Stimulated activated CD4-positive, alpha-beta T cell treated with anti-CD3 and anti-CD28 coated beads, Interleukin-12 subunit alpha, Interleukin-12 subunit beta, amount 100 ng/mL, for 24 hours (primary cell): ENCODE results near the gene SPINDOC.
A peak's percentile ranks its signal among the peaks of the same experiment; 100 is the strongest.

Source experiments
- DNase-seq, 2 experiments: peaks; one replicate each; pipeline ENCODE4 v3.0.0-alpha.2; 2020; ENCODE audit warnings: low read depth in 2 of 2

Gene SPINDOC

GRCh38 chr11:63834535-63835157 lies 21.4 kb downstream of the SPINDOC start:
- no peak for DNase-seq

- no peak for DNase-seq
Observed at GRCh38 chr11:63835158-63835545, 21.9 kb downstream of the SPINDOC start.

GRCh38 chr11:63837027-63837688 lies 23.9 kb downstream of the SPINDOC start:
- peak; percentile 52 to 65 for DNase-seq

- no peak for DNase-seq
Observed at GRCh38 chr11:63837739-63838138, 24.5 kb downstream of the SPINDOC start.

GRCh38 chr11:63838150-63838677 lies 25.0 kb downstream of the SPINDOC start:
- no peak for DNase-seq

- DNase-seq: peak; percentile 99
Observed at GRCh38 chr11:63838678-63839507, 25.6 kb downstream of the SPINDOC start, which contains the start of gene MARK2. Gene MARK2, plus strand, starts transcription at chr11:63839110. Its CDS starts 397 bp downstream, at chr11:63839507.

- DNase-seq: peak in 1 of 2 experiments; percentile 25
Observed at GRCh38 chr11:63839508-63840355, 26.5 kb downstream of the SPINDOC start.

GRCh38 chr11:63840356-63841060 lies 27.3 kb downstream of the SPINDOC start:
- no peak for DNase-seq

GRCh38 chr11:63841554-63841953 lies 28.3 kb downstream of the SPINDOC start:
- DNase-seq: no peak

- DNase-seq: no peak
Observed at GRCh38 chr11:63843041-63843440, 29.8 kb downstream of the SPINDOC start.

- no peak for DNase-seq
Observed at GRCh38 chr11:63844836-63845235, 31.6 kb downstream of the SPINDOC start.

GRCh38 chr11:63845303-63845702 lies 32.0 kb downstream of the SPINDOC start:
- DNase-seq: no peak

- no peak for DNase-seq
Observed at GRCh38 chr11:63845911-63846310, 32.7 kb downstream of the SPINDOC start.

GRCh38 chr11:63846897-63847296 lies 33.6 kb downstream of the SPINDOC start:
- DNase-seq: no peak

GRCh38 chr11:63847363-63847762 lies 34.1 kb downstream of the SPINDOC start:
- no peak for DNase-seq

- DNase-seq: no peak
Observed at GRCh38 chr11:63849691-63850090, 36.4 kb downstream of the SPINDOC start.

GRCh38 chr11:63850920-63851319 lies 37.7 kb downstream of the SPINDOC start:
- no peak for DNase-seq

- DNase-seq: no peak
Observed at GRCh38 chr11:63851364-63851763, 38.1 kb downstream of the SPINDOC start.

GRCh38 chr11:63853476-63853875 lies 40.2 kb downstream of the SPINDOC start:
- no peak for DNase-seq

GRCh38 chr11:63854696-63855095 lies 41.4 kb downstream of the SPINDOC start:
- DNase-seq: no peak

- no peak for DNase-seq
Observed at GRCh38 chr11:63855975-63856374, 42.7 kb downstream of the SPINDOC start.
